ENCODE measurements around the gene NFIA. TPM values are rescaled to one million over a fixed set of nuclear protein-coding genes. Genes with fewer than 3 reads are reported as not detected.

Gene NFIA
- total RNA-seq, 1 experiment from 2014 or later, result 0.35 TPM

DNA sequence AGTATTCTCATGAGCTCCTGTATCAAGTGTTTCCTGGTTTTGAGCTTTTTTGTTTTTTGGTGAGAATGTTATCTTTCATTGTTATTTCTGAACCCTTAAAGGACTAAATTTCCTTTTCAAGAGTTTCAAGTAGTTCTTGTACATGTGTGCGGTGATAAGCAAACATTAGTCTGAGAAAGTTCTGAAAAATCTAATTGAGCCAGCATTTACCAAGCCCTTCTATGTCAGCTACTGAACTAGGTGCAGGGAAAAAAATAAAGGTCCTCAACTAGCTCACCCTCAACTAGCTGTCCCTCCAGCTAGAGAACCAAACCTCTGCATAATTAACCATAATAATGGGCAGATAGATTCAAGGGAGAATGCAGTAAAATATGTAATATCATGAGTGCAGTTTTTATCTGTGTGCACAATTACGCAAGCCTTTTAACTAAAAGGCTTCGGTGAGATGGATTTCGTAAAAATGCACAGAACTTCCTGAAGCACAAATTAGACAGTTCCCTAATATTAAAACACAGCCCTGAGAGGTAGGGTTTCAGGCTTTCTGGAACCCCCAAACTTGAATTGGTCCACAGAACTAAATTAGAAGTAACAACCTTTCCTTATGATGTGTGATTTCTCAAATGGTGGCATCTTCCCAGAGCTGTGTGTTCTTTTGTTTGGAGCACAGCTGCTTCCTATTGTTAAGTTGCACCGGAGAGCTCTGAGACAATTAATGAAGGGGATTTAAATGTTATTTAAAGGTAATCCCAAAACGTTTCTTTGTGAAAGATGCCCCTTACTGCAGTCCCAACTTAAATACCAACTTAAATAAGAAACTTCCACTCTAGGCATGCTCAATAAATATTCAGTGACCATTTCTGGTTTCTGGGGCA is 165.8 kb downstream of the NFIA start:
- Histone ChIP-seq H2BK120ac (ENCODE audit: low read depth, low read length, poor library complexity, severe bottlenecking) (no peak overlapping the region), H2BK20ac (ENCODE audit: low read depth, low read length, poor library complexity, severe bottlenecking) (peak overlapping the region; percentile 75), H2AFZ (ENCODE audit: low read length) (no peak overlapping the region), H3K79me2 (ENCODE audit: insufficient read depth, low read length) (no peaks in the 10 kb centered on the region), H3K23ac (ENCODE audit: insufficient read length, low read depth, low read length) (no peak overlapping the region), H4K5ac (ENCODE audit: insufficient read length, low read depth, low read length) (no peak overlapping the region), H3K56ac (ENCODE audit: insufficient read length, low read depth, low read length) (no peak overlapping the region), H2AK5ac (ENCODE audit: insufficient read length, low read length) (no peak overlapping the region), H3K9ac (ENCODE audit: extremely low read depth, insufficient read length, low read length) (no peak overlapping the region), H2BK15ac (ENCODE audit: low read depth, low read length) (no peak overlapping the region), H2BK12ac (ENCODE audit: insufficient read length, low read depth, low read length) (no peak overlapping the region), H3K4me1 (ENCODE audit: insufficient read depth, low read length) (peaks cover 5% of the 10 kb centered on the region; the same call in 1 of the 2 replicates), H4K8ac (replicated peaks; ENCODE audit: insufficient read length, low read depth, low read length) (no peak overlapping the region), H3K23me2 (ENCODE audit: insufficient read length, low read depth, low read length, poor library complexity, severe bottlenecking) (no peaks in the 10 kb centered on the region), H3K27ac (ENCODE audit: insufficient read length, low read depth, low read length) (no peak overlapping the region), H3K27me3 (ENCODE audit: insufficient read depth, low read length) (no peaks in the 10 kb centered on the region), H4K91ac (ENCODE audit: insufficient read length, low read depth, low read length) (no peak overlapping the region), H3K9me3 (ENCODE audit: control insufficient read depth, low read depth, low read length) (no peaks in the 10 kb centered on the region), H3K79me1 (ENCODE audit: insufficient read depth, low read depth, low read length, poor library complexity, severe bottlenecking) (no peaks in the 10 kb centered on the region), H3K4me2 (ENCODE audit: insufficient read depth, insufficient read length, low read length) (no peak overlapping the region), H2BK5ac (ENCODE audit: insufficient read length, low read length) (no peak overlapping the region), H3K18ac (ENCODE audit: insufficient read length, low read depth, low read length) (no peak overlapping the region), H3K14ac (ENCODE audit: insufficient read depth, low read length) (no peak overlapping the region), H3K4ac (ENCODE audit: low read depth, low read length) (no peak overlapping the region), H4K20me1 (ENCODE audit: control insufficient read depth, insufficient read depth, insufficient read length) (no peaks in the 10 kb centered on the region), H3T11ph (ENCODE audit: low read length) (no peak overlapping the region)
- WGBS (ENCODE audit: extremely low coverage, insufficient read length, low lambda C conversion rate), result no CpG with 5 or more reads among the region's 6 CpGs
- Mint-ChIP-seq H3K4me3 (no peak overlapping the region; a peak in 1 of 5 replicates), H3K27me3 (ENCODE audit: low read depth) (no peaks in the 10 kb centered on the region), H3K4me1 (peaks cover 43 to 44% of the 10 kb centered on the region in 2 experiments), H3K27ac (peak overlapping the region; percentile 47 to 74 (median 66); a peak in 5 of 7 replicates), H3K36me3 (ENCODE audit: insufficient read depth in 1 of 3, low read depth in 3 of 3) (peaks cover 0 to 15% (median 2%) of the 10 kb centered on the region in 3 experiments; a peak in 1 of 7 replicates), H3K9me3 (peaks cover 0 to 10% of the 10 kb centered on the region in 2 experiments; a peak in 2 of 5 replicates)
- no peak for DNase-seq
- TF ChIP-seq, protein P1, sequence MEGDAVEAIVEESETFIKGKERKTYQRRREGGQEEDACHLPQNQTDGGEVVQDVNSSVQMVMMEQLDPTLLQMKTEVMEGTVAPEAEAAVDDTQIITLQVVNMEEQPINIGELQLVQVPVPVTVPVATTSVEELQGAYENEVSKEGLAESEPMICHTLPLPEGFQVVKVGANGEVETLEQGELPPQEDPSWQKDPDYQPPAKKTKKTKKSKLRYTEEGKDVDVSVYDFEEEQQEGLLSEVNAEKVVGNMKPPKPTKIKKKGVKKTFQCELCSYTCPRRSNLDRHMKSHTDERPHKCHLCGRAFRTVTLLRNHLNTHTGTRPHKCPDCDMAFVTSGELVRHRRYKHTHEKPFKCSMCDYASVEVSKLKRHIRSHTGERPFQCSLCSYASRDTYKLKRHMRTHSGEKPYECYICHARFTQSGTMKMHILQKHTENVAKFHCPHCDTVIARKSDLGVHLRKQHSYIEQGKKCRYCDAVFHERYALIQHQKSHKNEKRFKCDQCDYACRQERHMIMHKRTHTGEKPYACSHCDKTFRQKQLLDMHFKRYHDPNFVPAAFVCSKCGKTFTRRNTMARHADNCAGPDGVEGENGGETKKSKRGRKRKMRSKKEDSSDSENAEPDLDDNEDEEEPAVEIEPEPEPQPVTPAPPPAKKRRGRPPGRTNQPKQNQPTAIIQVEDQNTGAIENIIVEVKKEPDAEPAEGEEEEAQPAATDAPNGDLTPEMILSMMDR (conservative IDR thresholded peaks at IDR 0.05), result no peak

Data from H9 (cell line).